Measurements from ENCODE around the gene PLEKHJ1. TPM values are rescaled to one million over a fixed set of nuclear protein-coding genes. Genes with fewer than 3 reads are reported as not detected.

PLEKHJ1 gene
- total and polyA plus RNA-seq, 4 donors = 24.9 to 56.2 (median 44.3) TPM

- intact Hi-C loops (cut with DNase I) = no loop called here
These were observed 16.1 kb upstream of the PLEKHJ1 start for GRCh38 chr19:2252055-2252796.

GRCh38 chr19:2251106-2252054, 15.3 kb upstream of the PLEKHJ1 start:
- no peak overlapping the region for H3K4me3 ChIP-seq (ENCODE audit: low read length in 2 of 2)
- H3K36me3 ChIP-seq (ENCODE audit: control insufficient read depth in 1 of 2, insufficient read depth in 2 of 2, low read length in 1 of 2) = peaks cover 0 to 4% of the 10 kb centered on the region in 2 donors
- ATAC-seq (ENCODE audit: low FRiP score) (no peak), DNase-seq (no peak)
- intact Hi-C loops (cut with DNase I) = no loop called here
- 5 to 8% methylated on average over 84 to 125 of the region's 125 CpGs for WGBS, 2 donors
- H3K9me3 ChIP-seq (ENCODE audit: control insufficient read depth, low read length) = no peaks in the 10 kb centered on the region
- H3K27me3 ChIP-seq (ENCODE audit: control insufficient read depth in 1 of 2, insufficient read depth in 2 of 2, low read length in 1 of 2) = no peaks in the 10 kb centered on the region
- no peak overlapping the region for H3K27ac ChIP-seq (ENCODE audit: low read depth in 1 of 2, low read length in 2 of 2)
- H3K4me1 ChIP-seq (ENCODE audit: control insufficient read depth in 1 of 2, insufficient read depth in 2 of 2, low read length in 2 of 2) = no peaks in the 10 kb centered on the region

More at GRCh38 chr19:2252055-2252796, 16.1 kb upstream of the PLEKHJ1 start:
- no peak overlapping the region for H3K4me3 ChIP-seq (ENCODE audit: low read length in 2 of 2)
- peaks cover 0 to 1% of the 10 kb centered on the region in 2 donors for H3K36me3 ChIP-seq (ENCODE audit: control insufficient read depth in 1 of 2, insufficient read depth in 2 of 2, low read length in 1 of 2)
- no peak overlapping the region for H3K27ac ChIP-seq (ENCODE audit: low read depth in 1 of 2, low read length in 2 of 2)
- no peaks in the 10 kb centered on the region for H3K9me3 ChIP-seq (ENCODE audit: control insufficient read depth, low read length)
- H3K27me3 ChIP-seq (ENCODE audit: control insufficient read depth in 1 of 2, insufficient read depth in 2 of 2, low read length in 1 of 2) = no peaks in the 10 kb centered on the region
- DNase-seq (no peak), ATAC-seq (ENCODE audit: low FRiP score) (no peak)
- WGBS, 2 donors = 10 to 12% methylated on average over 65 to 74 of the region's 74 CpGs
- no peaks in the 10 kb centered on the region for H3K4me1 ChIP-seq (ENCODE audit: control insufficient read depth in 1 of 2, insufficient read depth in 2 of 2, low read length in 2 of 2)

- no peak for ATAC-seq (ENCODE audit: low FRiP score)
- no peaks in the 10 kb centered on the region for H3K27me3 ChIP-seq (ENCODE audit: control insufficient read depth in 1 of 2, insufficient read depth in 2 of 2, low read length in 1 of 2)
- no peak overlapping the region for H3K4me3 ChIP-seq (ENCODE audit: low read length in 2 of 2)
- no peak for DNase-seq
- H3K4me1 ChIP-seq (ENCODE audit: control insufficient read depth in 1 of 2, insufficient read depth in 2 of 2, low read length in 2 of 2) = no peaks in the 10 kb centered on the region
- no peak overlapping the region for H3K27ac ChIP-seq (ENCODE audit: low read depth in 1 of 2, low read length in 2 of 2)
- 11% methylated on average over 17 to 40 of the region's 40 CpGs for WGBS, 2 donors
- no peaks in the 10 kb centered on the region for H3K9me3 ChIP-seq (ENCODE audit: control insufficient read depth, low read length)
- intact Hi-C loops (cut with DNase I) = no loop called here
- peaks cover 2 to 7% of the 10 kb centered on the region in 2 donors for H3K36me3 ChIP-seq (ENCODE audit: control insufficient read depth in 1 of 2, insufficient read depth in 2 of 2, low read length in 1 of 2)
These were observed 14.6 kb upstream of the PLEKHJ1 start for GRCh38 chr19:2250766-2251105.

GRCh38 chr19:2249880-2250765, 14.0 kb upstream of the PLEKHJ1 start:
- H3K4me3 ChIP-seq (ENCODE audit: low read length in 2 of 2) = no peak overlapping the region
- no peaks in the 10 kb centered on the region for H3K9me3 ChIP-seq (ENCODE audit: control insufficient read depth, low read length)
- no peak for DNase-seq
- H3K27me3 ChIP-seq (ENCODE audit: control insufficient read depth in 1 of 2, insufficient read depth in 2 of 2, low read length in 1 of 2) = no peaks in the 10 kb centered on the region
- ATAC-seq (ENCODE audit: low FRiP score) = no peak
- intact Hi-C loops (cut with DNase I) = no loop called here
- 22 to 26% methylated on average over 39 to 43 of the region's 43 CpGs for WGBS, 2 donors
- peaks cover 6 to 13% of the 10 kb centered on the region in 2 donors for H3K36me3 ChIP-seq (ENCODE audit: control insufficient read depth in 1 of 2, insufficient read depth in 2 of 2, low read length in 1 of 2)
- no peak overlapping the region for H3K27ac ChIP-seq (ENCODE audit: low read depth in 1 of 2, low read length in 2 of 2)
- no peaks in the 10 kb centered on the region for H3K4me1 ChIP-seq (ENCODE audit: control insufficient read depth in 1 of 2, insufficient read depth in 2 of 2, low read length in 2 of 2)

- intact Hi-C loops (cut with DNase I) = no loop called here
- Histone ChIP-seq H3K4me3 (ENCODE audit: low read length in 2 of 2) (no peak within 1 kb of the TSS), H3K27ac (ENCODE audit: low read depth in 1 of 2, low read length in 2 of 2) (no peak within 1 kb of the TSS), H3K4me1 (ENCODE audit: control insufficient read depth in 1 of 2, insufficient read depth in 2 of 2, low read length in 2 of 2) (no peaks in the 10 kb centered on the region), H3K9me3 (ENCODE audit: control insufficient read depth, low read length) (no peaks in the 10 kb centered on the region), H3K36me3 (ENCODE audit: control insufficient read depth in 1 of 2, insufficient read depth in 2 of 2, low read length in 1 of 2) (peaks cover 10 to 17% of the 10 kb centered on the region in 2 donors), H3K27me3 (ENCODE audit: control insufficient read depth in 1 of 2, insufficient read depth in 2 of 2, low read length in 1 of 2) (no peaks in the 10 kb centered on the region)
- DNase-seq (no peak), ATAC-seq (ENCODE audit: low FRiP score) (no peak)
- 73% methylated on average over 27 of the region's 27 CpGs for WGBS, 2 donors
These were observed 13.1 kb upstream of the PLEKHJ1 start, which contains the start of gene AMH for GRCh38 chr19:2249010-2249866. AMH (plus strand) TSS chr19:2249323; CDS start chr19:2249333, 10 bp downstream.

- 82% methylated on average over 18 to 21 of the region's 21 CpGs for WGBS, 2 donors
- no peak overlapping the region for H3K4me3 ChIP-seq (ENCODE audit: low read length in 2 of 2)
- H3K27ac ChIP-seq (ENCODE audit: low read depth in 1 of 2, low read length in 2 of 2) = no peak overlapping the region
- no peaks in the 10 kb centered on the region for H3K4me1 ChIP-seq (ENCODE audit: control insufficient read depth in 1 of 2, insufficient read depth in 2 of 2, low read length in 2 of 2)
- ATAC-seq (ENCODE audit: low FRiP score) (no peak), DNase-seq (no peak)
- peaks cover 11 to 17% of the 10 kb centered on the region in 2 donors for H3K36me3 ChIP-seq (ENCODE audit: control insufficient read depth in 1 of 2, insufficient read depth in 2 of 2, low read length in 1 of 2)
- H3K27me3 ChIP-seq (ENCODE audit: control insufficient read depth in 1 of 2, insufficient read depth in 2 of 2, low read length in 1 of 2) = no peaks in the 10 kb centered on the region
- no peaks in the 10 kb centered on the region for H3K9me3 ChIP-seq (ENCODE audit: control insufficient read depth, low read length)
- intact Hi-C loops (cut with DNase I) = no loop called here
These were observed 12.2 kb upstream of the PLEKHJ1 start for GRCh38 chr19:2248136-2249009.

GRCh38 chr19:2247433-2248101, 11.4 kb upstream of the PLEKHJ1 start:
- no peak for ATAC-seq (ENCODE audit: low FRiP score)
- Histone ChIP-seq H3K9me3 (ENCODE audit: control insufficient read depth, low read length) (no peaks in the 10 kb centered on the region), H3K4me3 (ENCODE audit: low read length in 2 of 2) (no peak overlapping the region), H3K27ac (ENCODE audit: low read depth in 1 of 2, low read length in 2 of 2) (no peak overlapping the region), H3K27me3 (ENCODE audit: control insufficient read depth in 1 of 2, insufficient read depth in 2 of 2, low read length in 1 of 2) (no peaks in the 10 kb centered on the region), H3K4me1 (ENCODE audit: control insufficient read depth in 1 of 2, insufficient read depth in 2 of 2, low read length in 2 of 2) (no peaks in the 10 kb centered on the region), H3K36me3 (ENCODE audit: control insufficient read depth in 1 of 2, insufficient read depth in 2 of 2, low read length in 1 of 2) (peaks cover 11 to 17% of the 10 kb centered on the region in 2 donors)
- WGBS, 2 donors = 84 to 89% methylated on average over 25 to 28 of the region's 28 CpGs
- intact Hi-C loops (cut with DNase I) = no loop called here
- no peak for DNase-seq
